PC-9 (cell line): ENCODE data around the gene XPA. TPM values are rescaled to one million over a fixed set of nuclear protein-coding genes. Genes with fewer than 3 reads are reported as not detected.

Source experiments
- BruUV-seq: library from RNA; stranded (reverse); fragments of 400-500 nt; replicated peaks from 2 replicates; lab custom pipeline; 2021; lab: Mats Ljungman, UMichigan
- CTCF ChIA-PET: fragments of 300-600 bp; sonication (Branson Sonifier 250); formaldehyde crosslinking; loops from one replicate; lab custom pipeline; 2022; ENCODE audit warnings: antibody characterized with exemption; lab: Charles Lee
- POLR2A ChIA-PET: fragments of 300-600 bp; sonication (Branson Sonifier 250); formaldehyde crosslinking; loops from one replicate; lab custom pipeline; 2022; ENCODE audit warnings: antibody characterized with exemption; ENCODE audit not compliant: unreplicated experiment; lab: Charles Lee
- DNase-seq, 2 experiments: peaks; one replicate each; pipeline versions ENCODE4 v3.0.0 to v3.0.0-alpha.2; 2015 to 2022; ENCODE audit warnings: mixed read lengths in 1 of 2
- H2AFZ ChIP-seq: fragments of 200-600 bp; sonication (generic); 2 replicates; pipeline ENCODE4 v1.8.1; 2017; ENCODE audit warnings: antibody characterized with exemption
- H3F3A ChIP-seq: fragments of 200-600 bp; sonication (generic); 2 replicates; pipeline ENCODE4 v1.8.1; 2017; ENCODE audit warnings: antibody characterized with exemption, mild to moderate bottlenecking, low read depth; ENCODE audit not compliant: insufficient read depth
- H3K27ac ChIP-seq: fragments of 200-600 bp; sonication (generic); 2 replicates; pipeline ENCODE4 v1.6.1; 2016; ENCODE audit warnings: mixed run types
- H3K27me3 ChIP-seq: fragments of 200-600 bp; sonication (generic); 2 replicates; pipeline ENCODE4 v1.6.1; 2016; ENCODE audit warnings: low read depth, mixed run types; ENCODE audit not compliant: insufficient read depth
- H3K36me3 ChIP-seq: fragments of 200-600 bp; sonication (generic); 2 replicates; pipeline ENCODE4 v1.6.1; 2016; ENCODE audit warnings: low read depth, mixed run types
- H3K4me1 ChIP-seq: fragments of 200-600 bp; sonication (generic); replicated peaks from 2 replicates; pipeline ENCODE4 v1.6.1; 2016; ENCODE audit warnings: mixed run types; ENCODE audit not compliant: insufficient read depth
- H3K4me2 ChIP-seq: fragments of 200-600 bp; sonication (generic); 2 replicates; pipeline ENCODE4 v1.6.1; 2017; ENCODE audit warnings: mixed run types
- H3K4me3 ChIP-seq: fragments of 200-600 bp; sonication (generic); 2 replicates; pipeline ENCODE4 v1.6.1; 2016; ENCODE audit warnings: mixed run types
- H3K79me2 ChIP-seq: fragments of 200-600 bp; sonication (generic); 2 replicates; pipeline ENCODE4 v1.6.1; 2017; ENCODE audit warnings: low read depth, mixed run types
- H3K9me2 ChIP-seq: fragments of 200-600 bp; sonication (generic); 2 replicates; pipeline ENCODE4 v1.8.1; 2017; ENCODE audit warnings: mild to moderate bottlenecking; ENCODE audit not compliant: insufficient read depth
- H3K9me3 ChIP-seq: fragments of 200-600 bp; sonication (generic); 2 replicates; pipeline ENCODE4 v1.8.1; 2016; ENCODE audit warnings: low read depth; ENCODE audit not compliant: insufficient read depth
- H4K20me1 ChIP-seq: fragments of 200-600 bp; sonication (generic); 2 replicates; pipeline ENCODE4 v1.8.1; 2017; ENCODE audit not compliant: insufficient read depth
- EZH2 ChIP-seq: fragments of 200-600 bp; sonication (generic); IDR thresholded peaks from 2 replicates; pipeline ENCODE4 v1.8.0; 2017; ENCODE audit warnings: antibody characterized with exemption, low read depth
- intact Hi-C: fragments of 100-400 bp; cut with micrococcal nuclease; formaldehyde crosslinking; loops from one replicate; pipeline ENCODE4 v1.10.0; 2022; ENCODE audit not compliant: unreplicated experiment
- total RNA-seq: library from RNA; stranded (reverse); gene quantifications from 2 replicates; pipeline ENCODE4 v1.2.3, GENCODE V29; 2021
- TF ChIP-seq, protein P1 (sequence below): fragments of 200-600 bp; sonication (generic); conservative IDR thresholded peaks from 2 replicates; pipeline ENCODE4 v1.6.1; 2017; ENCODE audit warnings: mixed run types, antibody characterized with exemption, mild to moderate bottlenecking, moderate library complexity

XPA gene
- total RNA-seq, 1 experiment from 2014 or later = 17.4 TPM

DNA sequence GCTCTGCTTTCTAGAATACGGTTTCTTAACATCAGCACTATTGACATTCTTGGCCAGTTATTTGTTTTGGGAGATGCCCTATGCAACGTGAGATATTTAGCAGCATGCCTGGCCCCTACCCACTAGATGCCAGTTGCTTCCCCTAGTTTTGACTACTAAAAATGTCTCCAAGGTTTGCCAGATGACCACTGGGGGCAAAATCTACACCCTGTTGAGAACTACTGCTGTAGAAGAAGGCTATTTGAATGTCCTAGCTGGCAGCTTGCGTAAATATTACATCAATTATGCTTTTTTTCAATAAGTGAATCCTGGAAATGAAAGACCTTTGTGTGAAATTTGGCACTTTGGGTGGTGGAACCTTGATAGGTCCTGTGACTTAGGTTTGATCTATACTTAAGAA is 58.5 kb downstream of the XPA start:
- H3K4me3 ChIP-seq = no peak overlapping the region
- no peaks in the 10 kb centered on the region for H3K27me3 ChIP-seq
- DNase-seq = no peak

DNA sequence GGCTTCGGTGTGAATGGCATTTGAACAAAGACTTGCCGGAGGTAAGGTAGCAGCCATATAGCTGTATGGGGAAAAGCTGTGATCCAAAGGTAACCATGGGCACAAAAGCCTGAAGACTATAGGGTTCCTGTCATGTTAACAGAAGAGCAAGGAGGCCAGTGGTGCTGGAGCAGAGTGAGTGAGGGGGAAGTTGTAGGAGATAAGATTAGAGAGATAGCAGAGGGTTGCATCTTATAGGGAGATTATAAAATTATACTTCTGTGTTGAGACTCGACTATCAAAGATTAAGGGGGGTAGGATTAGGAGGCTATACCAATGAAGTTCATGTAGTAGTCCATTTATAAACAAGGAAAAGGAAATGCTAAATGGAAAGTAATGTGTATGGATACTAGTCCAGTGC is 60.2 kb downstream of the XPA start:
- intact Hi-C loops = no loop called here
- Histone ChIP-seq H3K27ac (no peak overlapping the region), H2AFZ (no peak overlapping the region), H3K9me2 (no peaks in the 10 kb centered on the region), H3K36me3 (peaks cover 13% of the 10 kb centered on the region), H3K4me3 (no peak overlapping the region), H3K9me3 (no peaks in the 10 kb centered on the region), H3K27me3 (no peaks in the 10 kb centered on the region), H3K4me2 (0 out of 2 replicates have a peak overlapping the region, but pooled peaks have one; percentile 20), H4K20me1 (peaks cover 52% of the 10 kb centered on the region), H3K79me2 (peaks cover 76% of the 10 kb centered on the region), H3K4me1 (peaks cover 27% of the 10 kb centered on the region), H3F3A (peaks cover 28% of the 10 kb centered on the region)
- TF ChIP-seq, protein P1, sequence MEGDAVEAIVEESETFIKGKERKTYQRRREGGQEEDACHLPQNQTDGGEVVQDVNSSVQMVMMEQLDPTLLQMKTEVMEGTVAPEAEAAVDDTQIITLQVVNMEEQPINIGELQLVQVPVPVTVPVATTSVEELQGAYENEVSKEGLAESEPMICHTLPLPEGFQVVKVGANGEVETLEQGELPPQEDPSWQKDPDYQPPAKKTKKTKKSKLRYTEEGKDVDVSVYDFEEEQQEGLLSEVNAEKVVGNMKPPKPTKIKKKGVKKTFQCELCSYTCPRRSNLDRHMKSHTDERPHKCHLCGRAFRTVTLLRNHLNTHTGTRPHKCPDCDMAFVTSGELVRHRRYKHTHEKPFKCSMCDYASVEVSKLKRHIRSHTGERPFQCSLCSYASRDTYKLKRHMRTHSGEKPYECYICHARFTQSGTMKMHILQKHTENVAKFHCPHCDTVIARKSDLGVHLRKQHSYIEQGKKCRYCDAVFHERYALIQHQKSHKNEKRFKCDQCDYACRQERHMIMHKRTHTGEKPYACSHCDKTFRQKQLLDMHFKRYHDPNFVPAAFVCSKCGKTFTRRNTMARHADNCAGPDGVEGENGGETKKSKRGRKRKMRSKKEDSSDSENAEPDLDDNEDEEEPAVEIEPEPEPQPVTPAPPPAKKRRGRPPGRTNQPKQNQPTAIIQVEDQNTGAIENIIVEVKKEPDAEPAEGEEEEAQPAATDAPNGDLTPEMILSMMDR = no peak
- TF ChIP-seq EZH2 = no peak
- DNase-seq = no peak
- POLR2A ChIA-PET = no interaction called here
- no TSS peak for BruUV-seq
- CTCF ChIA-PET = no interaction called here

More for the DNA sequence above, 58.5 kb downstream of the XPA start:
- H3K79me2 ChIP-seq = peaks cover 73% of the 10 kb centered on the region
- H3K4me2 ChIP-seq = no peak overlapping the region
- no peak overlapping the region for H3K27ac ChIP-seq
- BruUV-seq = no TSS peak
- peaks cover 52% of the 10 kb centered on the region for H4K20me1 ChIP-seq
- ChIA-PET POLR2A (interaction anchor here (0.6 kb wide), 1 partner anchor 771 kb away, joined by 4 read pairs; no protein-coding TSS in a partner anchor), CTCF (no interaction called here)
- no peak overlapping the region for H2AFZ ChIP-seq
- intact Hi-C loops = no loop called here
- H3K9me3 ChIP-seq = no peaks in the 10 kb centered on the region
- TF ChIP-seq, protein P1 = no peak
- no peak for TF ChIP-seq EZH2
- peaks cover 25% of the 10 kb centered on the region for H3K4me1 ChIP-seq
- peaks cover 13% of the 10 kb centered on the region; the same call in 1 of the 2 replicates for H3F3A ChIP-seq
- peaks cover 25% of the 10 kb centered on the region for H3K36me3 ChIP-seq
- H3K9me2 ChIP-seq = no peaks in the 10 kb centered on the region

DNA sequence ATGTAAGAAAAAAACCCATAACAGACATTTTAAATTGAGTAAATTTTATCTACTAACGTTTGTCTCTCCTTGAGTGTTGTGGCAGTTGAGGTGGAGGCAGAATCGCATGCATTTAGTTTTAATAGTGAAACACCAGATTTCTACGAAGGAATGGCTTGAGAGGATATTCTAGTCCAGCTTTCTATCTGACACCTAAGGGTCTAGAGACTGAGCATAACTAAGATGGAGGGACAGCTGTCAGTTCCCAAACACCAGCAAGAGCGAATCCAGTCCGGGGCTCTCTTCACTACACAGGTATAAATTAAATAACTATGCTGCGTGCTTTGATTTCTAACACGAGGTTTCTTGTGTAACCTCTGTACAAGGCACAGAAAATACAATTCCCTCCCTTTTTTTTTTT is 62.1 kb downstream of the XPA start:
- POLR2A ChIA-PET = interaction anchor here (0.7 to 0.8 kb wide), 2 partner anchors 286 to 845 kb away, joined by 9 to 14 read pairs; no protein-coding TSS in a partner anchor
- Histone ChIP-seq H3K27me3 (no peaks in the 10 kb centered on the region), H3K36me3 (no peaks in the 10 kb centered on the region), H3K4me1 (peaks cover 38% of the 10 kb centered on the region), H3K9me3 (no peaks in the 10 kb centered on the region), H3K27ac (peak overlapping the region; percentile 99), H3K4me3 (peak overlapping the region; percentile 95), H3K4me2 (peak overlapping the region; percentile 99), H4K20me1 (peaks cover 41% of the 10 kb centered on the region), H2AFZ (no peak overlapping the region), H3K79me2 (peaks cover 83% of the 10 kb centered on the region), H3F3A (peaks cover 43% of the 10 kb centered on the region), H3K9me2 (no peaks in the 10 kb centered on the region)
- DNase-seq = no peak
- no TSS peak for BruUV-seq
- CTCF ChIA-PET = no interaction called here
- TF ChIP-seq, protein P1 = no peak
- no peak for TF ChIP-seq EZH2
- intact Hi-C loops = no loop called here
